Measurements from ENCODE around the gene PRMT2. TPM values are rescaled to one million over a fixed set of nuclear protein-coding genes. Genes with fewer than 3 reads are reported as not detected.

The PRMT2 gene
- total RNA-seq, 1 experiment from 2014 or later = 53.7 TPM

DNA sequence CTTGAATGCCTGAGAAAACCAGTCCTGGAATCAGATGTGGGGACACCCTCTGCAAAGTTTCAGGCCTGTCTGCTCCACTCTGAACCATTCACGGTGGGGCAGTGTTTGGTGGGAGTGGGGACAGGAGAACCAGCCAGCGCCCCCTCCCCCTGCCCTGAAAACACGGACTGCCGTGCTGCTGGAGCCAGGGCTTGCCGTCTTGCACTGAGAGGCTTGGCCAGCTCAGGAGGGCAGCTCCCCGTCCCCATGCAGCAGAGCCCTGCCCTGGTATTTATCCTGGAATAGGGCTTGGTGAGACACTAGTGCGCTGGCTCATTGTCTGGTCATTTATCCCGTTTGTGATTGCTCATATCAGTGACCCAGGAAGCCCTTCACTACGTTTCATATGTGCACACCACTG, 34.5 kb upstream of the PRMT2 start:
- H3K36me3 Mint-ChIP-seq = no peaks in the 10 kb centered on the region
- no peak for DNase-seq (ENCODE audit: low spot score)
- H3K27ac Mint-ChIP-seq = no peak overlapping the region
- ATAC-seq = no peak
- CTCF ChIA-PET = no interaction called here
- H3K27me3 Mint-ChIP-seq (ENCODE audit: low read depth) = 0 out of 2 replicates have a peak, but pooled peaks cover under 1% of the 10 kb centered on the region
- no peak overlapping the region for H3K4me3 Mint-ChIP-seq
- H3K4me1 Mint-ChIP-seq = peaks cover 30% of the 10 kb centered on the region
- POLR2A ChIA-PET = no interaction called here
- peaks cover 3% of the 10 kb centered on the region; the same call in 1 of the 2 replicates for H3K9me3 Mint-ChIP-seq
- TF ChIP-seq ELF4 (CRISPR knock-in tag; IDR thresholded peaks at IDR 0.05; ENCODE audit: low read depth) (no peak), E2F1 (CRISPR knock-in tag; IDR thresholded peaks at IDR 0.05) (no peak), ATF1 (CRISPR knock-in tag; IDR thresholded peaks at IDR 0.05) (no peak), FOXJ3 (CRISPR knock-in tag; IDR thresholded peaks at IDR 0.05; ENCODE audit: borderline replicate concordance) (no peak), HMGA2 (CRISPR knock-in tag; IDR thresholded peaks at IDR 0.05) (no peak), TP53 (CRISPR knock-in tag; IDR thresholded peaks at IDR 0.05) (no peak), NFATC4 (CRISPR knock-in tag; IDR thresholded peaks at IDR 0.05) (no peak), NR2C2 (CRISPR knock-in tag; IDR thresholded peaks at IDR 0.05) (no peak), SOX15 (CRISPR knock-in tag; IDR thresholded peaks at IDR 0.05) (no peak), KAT7 (CRISPR knock-in tag; IDR thresholded peaks at IDR 0.05; ENCODE audit: borderline replicate concordance) (no peak)
- TF ChIP-seq, protein P1, sequence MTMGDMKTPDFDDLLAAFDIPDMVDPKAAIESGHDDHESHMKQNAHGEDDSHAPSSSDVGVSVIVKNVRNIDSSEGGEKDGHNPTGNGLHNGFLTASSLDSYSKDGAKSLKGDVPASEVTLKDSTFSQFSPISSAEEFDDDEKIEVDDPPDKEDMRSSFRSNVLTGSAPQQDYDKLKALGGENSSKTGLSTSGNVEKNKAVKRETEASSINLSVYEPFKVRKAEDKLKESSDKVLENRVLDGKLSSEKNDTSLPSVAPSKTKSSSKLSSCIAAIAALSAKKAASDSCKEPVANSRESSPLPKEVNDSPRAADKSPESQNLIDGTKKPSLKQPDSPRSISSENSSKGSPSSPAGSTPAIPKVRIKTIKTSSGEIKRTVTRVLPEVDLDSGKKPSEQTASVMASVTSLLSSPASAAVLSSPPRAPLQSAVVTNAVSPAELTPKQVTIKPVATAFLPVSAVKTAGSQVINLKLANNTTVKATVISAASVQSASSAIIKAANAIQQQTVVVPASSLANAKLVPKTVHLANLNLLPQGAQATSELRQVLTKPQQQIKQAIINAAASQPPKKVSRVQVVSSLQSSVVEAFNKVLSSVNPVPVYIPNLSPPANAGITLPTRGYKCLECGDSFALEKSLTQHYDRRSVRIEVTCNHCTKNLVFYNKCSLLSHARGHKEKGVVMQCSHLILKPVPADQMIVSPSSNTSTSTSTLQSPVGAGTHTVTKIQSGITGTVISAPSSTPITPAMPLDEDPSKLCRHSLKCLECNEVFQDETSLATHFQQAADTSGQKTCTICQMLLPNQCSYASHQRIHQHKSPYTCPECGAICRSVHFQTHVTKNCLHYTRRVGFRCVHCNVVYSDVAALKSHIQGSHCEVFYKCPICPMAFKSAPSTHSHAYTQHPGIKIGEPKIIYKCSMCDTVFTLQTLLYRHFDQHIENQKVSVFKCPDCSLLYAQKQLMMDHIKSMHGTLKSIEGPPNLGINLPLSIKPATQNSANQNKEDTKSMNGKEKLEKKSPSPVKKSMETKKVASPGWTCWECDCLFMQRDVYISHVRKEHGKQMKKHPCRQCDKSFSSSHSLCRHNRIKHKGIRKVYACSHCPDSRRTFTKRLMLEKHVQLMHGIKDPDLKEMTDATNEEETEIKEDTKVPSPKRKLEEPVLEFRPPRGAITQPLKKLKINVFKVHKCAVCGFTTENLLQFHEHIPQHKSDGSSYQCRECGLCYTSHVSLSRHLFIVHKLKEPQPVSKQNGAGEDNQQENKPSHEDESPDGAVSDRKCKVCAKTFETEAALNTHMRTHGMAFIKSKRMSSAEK (CRISPR knock-in tag; IDR thresholded peaks at IDR 0.05; ENCODE audit: borderline replicate concordance) = no peak
- TF ChIP-seq, protein P2, sequence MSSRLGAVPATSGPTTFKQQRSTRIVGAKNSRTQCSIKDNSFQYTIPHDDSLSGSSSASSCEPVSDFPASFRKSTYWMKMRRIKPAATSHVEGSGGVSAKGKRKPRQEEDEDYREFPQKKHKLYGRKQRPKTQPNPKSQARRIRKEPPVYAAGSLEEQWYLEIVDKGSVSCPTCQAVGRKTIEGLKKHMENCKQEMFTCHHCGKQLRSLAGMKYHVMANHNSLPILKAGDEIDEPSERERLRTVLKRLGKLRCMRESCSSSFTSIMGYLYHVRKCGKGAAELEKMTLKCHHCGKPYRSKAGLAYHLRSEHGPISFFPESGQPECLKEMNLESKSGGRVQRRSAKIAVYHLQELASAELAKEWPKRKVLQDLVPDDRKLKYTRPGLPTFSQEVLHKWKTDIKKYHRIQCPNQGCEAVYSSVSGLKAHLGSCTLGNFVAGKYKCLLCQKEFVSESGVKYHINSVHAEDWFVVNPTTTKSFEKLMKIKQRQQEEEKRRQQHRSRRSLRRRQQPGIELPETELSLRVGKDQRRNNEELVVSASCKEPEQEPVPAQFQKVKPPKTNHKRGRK (CRISPR knock-in tag; IDR thresholded peaks at IDR 0.05; ENCODE audit: borderline replicate concordance) = no peak

DNA sequence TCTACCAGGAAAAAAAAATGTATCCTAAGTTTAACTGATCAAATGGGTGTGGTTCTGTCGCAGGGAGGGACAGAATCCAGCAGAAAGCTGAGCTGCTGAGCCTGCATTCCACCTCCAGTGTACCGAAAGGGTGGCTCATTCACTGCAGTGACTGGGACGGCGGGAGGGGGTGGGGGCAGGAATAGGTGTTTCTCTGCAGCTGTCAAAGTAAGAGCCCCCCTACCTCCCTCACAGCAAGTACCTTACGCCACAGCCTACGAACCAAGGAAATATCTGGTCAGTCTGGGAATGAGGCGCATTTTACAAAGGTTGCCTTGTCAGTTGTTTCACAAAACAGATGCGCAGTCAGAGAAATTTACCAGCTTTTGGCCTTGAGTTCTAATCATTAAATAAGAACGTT, 32.2 kb upstream of the PRMT2 start:
- Mint-ChIP-seq H3K27ac (no peak overlapping the region; the same call in 1 of the 2 replicates), H3K36me3 (no peaks in the 10 kb centered on the region), H3K27me3 (ENCODE audit: low read depth) (peaks cover 6% of the 10 kb centered on the region), H3K4me1 (peaks cover 30% of the 10 kb centered on the region), H3K9me3 (no peaks in the 10 kb centered on the region), H3K4me3 (no peak overlapping the region)
- TF ChIP-seq ZSCAN18 (CRISPR knock-in tag; IDR thresholded peaks at IDR 0.05) (no peak), ZNF219 (CRISPR knock-in tag; IDR thresholded peaks at IDR 0.05; ENCODE audit: borderline replicate concordance) (no peak)
- TF ChIP-seq, protein P3, sequence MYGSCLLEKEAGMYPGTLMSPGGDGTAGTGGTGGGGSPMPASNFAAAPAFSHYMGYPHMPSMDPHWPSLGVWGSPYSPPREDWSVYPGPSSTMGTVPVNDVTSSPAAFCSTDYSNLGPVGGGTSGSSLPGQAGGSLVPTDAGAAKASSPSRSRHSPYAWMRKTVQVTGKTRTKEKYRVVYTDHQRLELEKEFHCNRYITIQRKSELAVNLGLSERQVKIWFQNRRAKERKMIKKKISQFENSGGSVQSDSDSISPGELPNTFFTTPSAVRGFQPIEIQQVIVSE (CRISPR knock-in tag; IDR thresholded peaks at IDR 0.05; ENCODE audit: borderline replicate concordance) = no peak
- DNase-seq (ENCODE audit: low spot score) (no peak), ATAC-seq (peak; percentile 65)
- POLR2A ChIA-PET = no interaction called here
- CTCF ChIA-PET = no interaction called here
